ENCODE data around the gene MUC20. TPM values are rescaled to one million over a fixed set of nuclear protein-coding genes. Genes with fewer than 3 reads are reported as not detected.

Gene MUC20
- total and polyA plus RNA-seq, 2 donors (not counting 1 experiment from before 2014, with no cell fraction given), result 0.54 to 0.66 TPM

GRCh38 chr3:195750797-195751520 is 30.2 kb downstream of the MUC20 start:
- no peaks in the 10 kb centered on the region for H4K20me1 ChIP-seq (ENCODE audit: control insufficient read depth, extremely low read depth, insufficient read depth, low read length)
- no peak overlapping the region for H3K4me3 ChIP-seq (replicated peaks in 1 of 4; ENCODE audit: control extremely low read depth in 1 of 4, insufficient read depth in 1 of 4, low read depth in 3 of 4, low read length in 4 of 4)
- H2AFZ ChIP-seq (ENCODE audit: low read length), result no peak overlapping the region
- H3K79me2 ChIP-seq (ENCODE audit: control insufficient read depth, insufficient read depth, low read length), result no peaks in the 10 kb centered on the region
- TF ChIP-seq CTCF (conservative IDR thresholded peaks at IDR 0.05 in 1 of 2, IDR thresholded peaks at IDR 0.05 in 1 of 2; ENCODE audit: low read depth in 1 of 2, low read length in 2 of 2) (no peak), EZH2 (IDR thresholded peaks at IDR 0.05; ENCODE audit: low read length, missing control alignments) (no peak)
- no peak overlapping the region for H3K4me2 ChIP-seq (ENCODE audit: extremely low read depth, insufficient read depth, low read length)
- DNase-seq (ENCODE audit: low read depth in 2 of 2), result no peak
- H3K27me3 ChIP-seq (ENCODE audit: control insufficient read depth, insufficient read depth, low read length), result peaks cover 10% of the 10 kb centered on the region
- no peaks in the 10 kb centered on the region for H3K36me3 ChIP-seq (ENCODE audit: control insufficient read depth, insufficient read depth, low read length)
- H3K4me1 ChIP-seq (ENCODE audit: control insufficient read depth, extremely low read depth, insufficient read depth, low read length), result no peaks in the 10 kb centered on the region
- H3K9me3 ChIP-seq (ENCODE audit: control insufficient read depth, insufficient read depth, low read depth, low read length), result no peaks in the 10 kb centered on the region
- no peak overlapping the region for H3K9ac ChIP-seq (ENCODE audit: insufficient read depth, low read length)
- no peak overlapping the region for H3K27ac ChIP-seq (ENCODE audit: insufficient read depth, low read length)

- TF ChIP-seq EZH2 (IDR thresholded peaks at IDR 0.05; ENCODE audit: low read length, missing control alignments) (no peak), CTCF (conservative IDR thresholded peaks at IDR 0.05 in 1 of 2, IDR thresholded peaks at IDR 0.05 in 1 of 2; ENCODE audit: low read depth in 1 of 2, low read length in 2 of 2) (no peak)
- Histone ChIP-seq H3K79me2 (ENCODE audit: control insufficient read depth, insufficient read depth, low read length) (no peaks in the 10 kb centered on the region), H3K4me1 (ENCODE audit: control insufficient read depth, extremely low read depth, insufficient read depth, low read length) (no peaks in the 10 kb centered on the region), H3K27me3 (ENCODE audit: control insufficient read depth, insufficient read depth, low read length) (peaks cover 15% of the 10 kb centered on the region), H4K20me1 (ENCODE audit: control insufficient read depth, extremely low read depth, insufficient read depth, low read length) (no peaks in the 10 kb centered on the region), H3K4me2 (ENCODE audit: extremely low read depth, insufficient read depth, low read length) (no peak overlapping the region), H3K36me3 (ENCODE audit: control insufficient read depth, insufficient read depth, low read length) (no peaks in the 10 kb centered on the region), H3K9ac (ENCODE audit: insufficient read depth, low read length) (no peak overlapping the region), H3K27ac (ENCODE audit: insufficient read depth, low read length) (no peak overlapping the region), H3K9me3 (ENCODE audit: control insufficient read depth, insufficient read depth, low read depth, low read length) (no peaks in the 10 kb centered on the region), H2AFZ (ENCODE audit: low read length) (no peak overlapping the region), H3K4me3 (replicated peaks in 1 of 4; ENCODE audit: control extremely low read depth in 1 of 4, insufficient read depth in 1 of 4, low read depth in 3 of 4, low read length in 4 of 4) (no peak overlapping the region)
- no peak for DNase-seq (ENCODE audit: low read depth in 2 of 2)
Measured at GRCh38 chr3:195751560-195751959, 30.8 kb downstream of the MUC20 start.

- Histone ChIP-seq H3K9me3 (ENCODE audit: control insufficient read depth, insufficient read depth, low read depth, low read length) (no peaks in the 10 kb centered on the region), H3K9ac (ENCODE audit: insufficient read depth, low read length) (no peak overlapping the region), H3K4me3 (replicated peaks in 1 of 4; ENCODE audit: control extremely low read depth in 1 of 4, insufficient read depth in 1 of 4, low read depth in 3 of 4, low read length in 4 of 4) (no peak overlapping the region), H3K4me1 (ENCODE audit: control insufficient read depth, extremely low read depth, insufficient read depth, low read length) (no peaks in the 10 kb centered on the region), H4K20me1 (ENCODE audit: control insufficient read depth, extremely low read depth, insufficient read depth, low read length) (no peaks in the 10 kb centered on the region), H3K79me2 (ENCODE audit: control insufficient read depth, insufficient read depth, low read length) (no peaks in the 10 kb centered on the region), H3K4me2 (ENCODE audit: extremely low read depth, insufficient read depth, low read length) (no peak overlapping the region), H3K36me3 (ENCODE audit: control insufficient read depth, insufficient read depth, low read length) (no peaks in the 10 kb centered on the region), H3K27ac (ENCODE audit: insufficient read depth, low read length) (no peak overlapping the region), H2AFZ (ENCODE audit: low read length) (no peak overlapping the region), H3K27me3 (ENCODE audit: control insufficient read depth, insufficient read depth, low read length) (peaks cover 17% of the 10 kb centered on the region)
- TF ChIP-seq CTCF (conservative IDR thresholded peaks at IDR 0.05 in 1 of 2, IDR thresholded peaks at IDR 0.05 in 1 of 2; ENCODE audit: low read depth in 1 of 2, low read length in 2 of 2) (no peak), EZH2 (IDR thresholded peaks at IDR 0.05; ENCODE audit: low read length, missing control alignments) (no peak)
- DNase-seq (ENCODE audit: low read depth in 2 of 2), result no peak
Measured at GRCh38 chr3:195752066-195752465, 31.3 kb downstream of the MUC20 start.
